ENCODE measurements around the gene CDX2.

GRCh38 chr13:27991881-27992280 is 22.8 kb upstream of the CDX2 start:
- TF ChIP-seq EZH2phosphoT487 (IDR thresholded peaks at IDR 0.05; ENCODE audit: borderline replicate concordance, low read length): no peak
- no peak for TF ChIP-seq CTCF (IDR thresholded peaks at IDR 0.05; ENCODE audit: low read depth, low read length, poor library complexity, severe bottlenecking)
